Measurements from ENCODE around the gene GSK3A.
"Not testable (repeated sequence)": the region's sequence is repeated elsewhere in the genome, so short reads cannot be mapped to it uniquely, and the experiment has no call there.

Gene GSK3A

DNA sequence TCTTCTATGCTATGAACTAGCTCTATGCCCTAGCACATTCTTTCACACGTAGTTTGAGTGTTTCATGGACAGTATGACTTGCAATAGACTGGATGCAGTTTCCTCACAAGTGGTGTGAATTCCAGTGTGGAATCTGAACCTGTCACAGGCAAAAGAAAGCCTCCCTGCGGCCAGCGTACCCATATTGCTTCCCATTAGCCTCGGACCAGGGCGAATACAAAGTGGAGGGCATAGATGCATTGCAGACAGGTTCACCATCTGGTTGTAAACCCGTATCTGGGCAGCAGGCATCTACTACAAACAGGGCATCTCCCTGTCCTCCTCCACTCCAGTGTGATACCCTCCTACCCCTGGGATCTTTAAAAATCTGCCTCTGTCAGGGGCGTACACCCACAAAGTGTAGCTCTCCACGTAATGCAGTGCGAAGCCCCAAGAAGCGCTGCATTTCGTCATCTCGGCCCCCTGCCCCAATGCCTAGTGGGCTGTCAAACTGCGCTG lies 25.3 kb upstream of the GSK3A start:
- DNase-seq = no peak

DNA sequence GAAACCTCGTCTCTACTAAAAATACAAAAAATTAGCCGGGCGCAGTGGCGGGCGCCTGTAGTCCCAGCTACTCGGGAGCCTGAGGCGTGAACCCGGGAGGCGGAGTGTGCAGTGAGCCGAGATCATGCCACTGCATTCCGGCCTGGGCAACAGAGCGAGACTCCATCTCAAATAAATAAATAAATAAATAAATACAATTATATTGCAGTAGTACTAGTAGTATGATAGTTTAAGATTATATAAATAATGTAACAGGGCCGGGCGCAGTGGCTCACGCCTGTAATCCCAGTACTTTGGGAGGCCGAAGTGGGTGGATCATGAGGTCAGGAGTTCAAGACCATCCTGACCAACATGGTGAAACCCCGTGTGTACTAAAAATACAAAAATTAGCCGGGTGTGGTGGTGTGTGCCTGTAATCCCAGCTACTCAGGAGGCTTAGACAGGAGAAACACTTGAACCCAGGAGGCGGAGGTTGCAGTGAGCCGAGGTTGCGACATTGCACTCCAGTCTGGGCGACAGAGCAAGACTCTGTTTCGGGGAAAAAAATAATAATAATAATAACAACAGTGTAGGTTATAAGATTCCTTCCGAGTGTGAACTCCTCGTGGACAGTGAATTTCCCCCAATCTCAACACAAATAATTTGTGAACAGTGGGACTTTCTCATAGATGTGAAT lies 24.7 kb upstream of the GSK3A start:
- DNase-seq = not testable (repeated sequence)

DNA sequence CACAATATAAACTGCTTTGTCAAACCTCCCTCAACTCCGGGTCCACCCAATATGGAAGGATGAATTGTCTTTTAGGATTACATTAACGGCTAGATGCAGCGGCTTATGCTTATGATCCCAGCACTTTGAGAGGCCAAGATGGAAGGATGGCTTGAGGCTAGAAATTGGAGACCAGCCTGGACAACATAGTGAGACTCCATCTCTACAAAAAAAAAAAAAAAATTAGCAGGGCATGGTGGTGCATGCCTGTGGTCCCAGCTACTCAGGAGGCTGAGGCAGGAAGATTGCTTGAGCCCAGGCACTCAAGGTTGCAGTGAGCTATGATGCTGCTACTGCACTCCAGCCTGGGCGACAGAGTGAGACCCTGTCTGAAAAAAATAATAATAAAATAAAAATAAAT lies 23.7 kb upstream of the GSK3A start:
- not testable (repeated sequence) for DNase-seq

DNA sequence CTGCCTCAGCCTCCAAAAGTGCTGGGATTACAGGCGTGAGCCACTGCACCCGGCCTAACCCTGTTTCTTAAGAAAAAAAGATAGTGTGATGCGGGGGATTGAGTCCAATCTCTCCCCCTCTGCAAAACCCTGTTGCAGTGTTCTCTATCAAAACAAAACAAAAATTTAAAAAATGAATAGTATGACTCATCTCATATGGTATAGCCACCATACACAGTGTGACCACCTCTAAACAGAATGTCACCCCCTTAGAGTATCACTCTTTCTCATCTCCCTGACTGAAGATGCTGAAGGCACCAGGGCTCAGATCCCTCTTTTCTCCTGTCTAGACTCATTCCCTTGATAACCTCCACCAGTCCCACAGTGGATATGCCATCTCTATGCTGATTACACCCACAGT lies 19.4 kb upstream of the GSK3A start:
- no peak for DNase-seq

DNA sequence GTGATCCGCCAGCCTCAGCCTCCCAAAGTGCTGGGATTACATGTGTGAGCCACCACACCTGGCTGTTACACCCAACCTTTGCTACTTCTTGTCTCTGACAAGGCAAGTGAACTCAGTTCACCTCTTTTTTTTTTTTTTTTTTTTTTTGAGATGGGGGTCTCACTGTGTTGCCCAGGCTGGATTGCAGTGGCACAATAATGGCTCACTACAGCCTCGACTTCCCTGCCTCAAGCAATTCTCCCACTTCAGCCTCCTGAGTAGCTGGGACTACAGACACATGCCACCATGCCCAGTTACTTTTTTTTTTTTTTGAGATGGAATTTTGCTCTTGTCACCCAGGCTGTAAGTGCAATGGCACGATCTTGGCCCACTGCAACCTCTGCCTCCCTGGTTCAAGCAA lies 15.4 kb upstream of the GSK3A start:
- DNase-seq = not testable (repeated sequence)

DNA sequence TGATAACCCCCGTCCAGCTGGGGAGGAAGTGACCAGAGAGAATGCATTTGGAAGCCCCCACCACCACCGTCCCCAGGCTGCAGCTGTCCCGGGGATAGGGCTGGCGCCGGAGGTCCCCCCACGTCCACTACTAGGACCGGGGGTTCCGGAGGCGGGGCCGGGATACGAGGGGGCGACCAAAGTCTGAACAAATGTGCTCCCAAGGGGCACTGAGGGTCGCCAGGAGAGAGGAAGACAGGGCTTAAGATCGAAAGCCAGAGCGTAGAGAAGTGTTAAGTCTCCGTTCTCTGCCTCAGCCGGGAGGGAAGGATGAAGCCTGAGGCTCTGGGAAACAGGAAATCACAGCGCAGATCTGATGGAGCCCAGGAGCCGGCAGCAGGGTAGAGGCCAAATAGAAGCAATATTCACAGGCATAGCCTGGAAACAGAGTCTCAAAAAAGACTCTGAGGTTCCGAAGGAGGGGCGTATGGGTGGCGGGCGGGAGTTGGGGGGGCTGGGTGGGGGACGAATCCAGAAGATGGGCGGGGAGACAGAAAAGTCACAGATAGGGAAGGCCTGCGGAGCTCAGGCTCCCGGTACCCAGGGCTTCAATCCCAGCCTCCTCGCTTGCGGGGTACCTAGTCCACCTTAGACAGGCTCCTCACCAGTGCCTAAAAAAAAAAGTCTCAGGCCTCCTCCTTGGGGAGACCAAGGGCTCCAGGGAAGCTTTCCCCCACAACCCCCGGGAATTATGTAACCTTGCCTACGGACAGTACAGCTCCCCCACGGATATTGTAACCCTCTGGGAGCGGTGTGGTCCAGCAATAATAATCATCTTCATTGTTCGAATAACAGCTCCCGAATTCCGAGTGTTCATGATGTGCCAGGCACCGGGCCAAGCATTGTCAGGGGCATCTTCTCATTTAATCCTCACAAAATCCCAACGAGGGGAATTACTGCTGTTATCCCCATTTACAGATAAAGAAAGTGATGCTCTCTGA lies 13.7 kb upstream of the GSK3A start:
- DNase-seq = no peak

DNA sequence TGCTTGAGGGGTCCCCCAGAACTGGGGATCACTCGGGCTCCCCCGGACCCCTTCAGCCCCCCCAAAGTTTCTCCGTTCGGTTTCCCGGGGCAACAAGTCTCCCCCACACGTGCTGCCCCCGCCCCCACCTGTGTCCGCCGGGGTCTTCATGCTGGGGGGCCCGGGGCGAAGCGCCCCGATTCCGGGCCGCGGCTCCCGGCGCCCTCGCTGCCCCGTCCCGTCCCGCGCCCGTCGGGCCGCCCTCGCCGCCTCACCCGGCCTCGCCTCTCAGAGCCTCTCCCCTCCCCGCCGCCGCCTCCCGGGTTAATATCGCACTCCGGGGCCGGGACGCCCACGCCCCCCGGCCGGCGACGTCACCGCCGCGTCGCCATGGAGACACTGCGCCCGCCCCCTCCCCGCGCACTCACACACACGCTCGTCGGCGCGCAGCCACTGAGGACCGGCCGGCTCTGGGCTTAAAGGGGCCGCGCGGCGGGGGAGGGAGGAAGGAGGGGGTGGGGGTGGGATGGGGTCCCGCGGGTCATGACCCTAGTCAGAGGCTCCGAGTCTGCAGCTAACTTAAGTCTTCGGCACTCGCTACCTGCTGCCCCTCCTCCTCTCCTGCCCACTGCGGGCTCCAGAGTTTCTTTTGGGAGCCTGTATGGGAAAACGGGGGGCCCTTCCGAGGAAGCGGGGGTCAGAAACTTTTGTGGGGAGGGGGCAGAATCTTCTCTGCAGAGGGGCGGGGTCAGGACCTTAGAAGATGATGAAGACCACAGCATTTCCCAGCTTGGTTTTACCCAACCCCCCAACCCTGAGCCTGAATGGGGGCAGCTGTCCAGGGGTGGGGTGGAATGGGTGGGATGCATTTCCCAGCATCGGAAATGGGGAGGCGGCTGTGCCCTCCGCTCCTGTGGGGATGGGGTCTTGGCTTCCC lies 12.7 kb upstream of the GSK3A start, which contains the start of gene ERF:
TSS of gene ERF (minus strand) at position 279 of the 916 bp plus-strand sequence. CDS start at position 150, 129 bp downstream.
- peak; percentile 92 to 94 for DNase-seq

DNA sequence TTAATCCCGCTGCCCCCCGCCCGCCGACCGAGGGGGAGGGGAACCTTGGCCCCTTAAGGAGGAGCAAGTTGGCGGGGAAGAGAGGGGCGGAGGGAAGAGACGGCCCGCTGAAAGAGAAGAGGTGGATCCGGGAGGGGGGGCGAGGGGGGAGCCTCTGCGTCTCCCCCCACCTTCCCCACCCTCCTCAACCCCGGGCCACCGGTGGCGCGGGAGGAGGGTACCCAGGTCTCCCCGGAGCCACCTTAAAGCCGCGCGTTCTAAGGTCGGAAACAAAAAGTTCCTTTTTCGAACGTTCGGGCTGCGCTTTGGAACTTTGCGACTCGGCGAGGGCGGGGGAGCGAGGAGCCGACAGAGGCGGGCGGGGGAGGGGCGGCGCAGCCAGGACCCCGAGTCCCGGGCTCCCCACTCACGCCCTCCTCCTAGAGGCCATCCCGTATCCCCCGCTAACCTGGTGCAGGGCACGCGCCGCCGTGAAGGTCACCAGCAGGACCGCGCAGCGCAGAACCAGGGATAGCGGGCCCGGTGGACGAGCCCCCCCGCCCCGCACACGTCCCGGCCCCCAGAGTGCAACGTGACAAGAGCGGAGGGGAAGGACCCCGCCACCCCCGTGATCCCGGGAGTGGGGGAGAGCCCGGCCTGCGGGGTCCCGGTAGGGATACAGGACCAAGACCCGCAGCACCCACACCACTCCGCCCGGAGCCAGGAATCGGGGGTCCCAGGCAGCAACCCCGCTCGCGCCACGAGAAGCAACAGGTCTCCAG lies 11.9 kb upstream of the GSK3A start:
- peak; percentile 80 to 82 for DNase-seq

DNA sequence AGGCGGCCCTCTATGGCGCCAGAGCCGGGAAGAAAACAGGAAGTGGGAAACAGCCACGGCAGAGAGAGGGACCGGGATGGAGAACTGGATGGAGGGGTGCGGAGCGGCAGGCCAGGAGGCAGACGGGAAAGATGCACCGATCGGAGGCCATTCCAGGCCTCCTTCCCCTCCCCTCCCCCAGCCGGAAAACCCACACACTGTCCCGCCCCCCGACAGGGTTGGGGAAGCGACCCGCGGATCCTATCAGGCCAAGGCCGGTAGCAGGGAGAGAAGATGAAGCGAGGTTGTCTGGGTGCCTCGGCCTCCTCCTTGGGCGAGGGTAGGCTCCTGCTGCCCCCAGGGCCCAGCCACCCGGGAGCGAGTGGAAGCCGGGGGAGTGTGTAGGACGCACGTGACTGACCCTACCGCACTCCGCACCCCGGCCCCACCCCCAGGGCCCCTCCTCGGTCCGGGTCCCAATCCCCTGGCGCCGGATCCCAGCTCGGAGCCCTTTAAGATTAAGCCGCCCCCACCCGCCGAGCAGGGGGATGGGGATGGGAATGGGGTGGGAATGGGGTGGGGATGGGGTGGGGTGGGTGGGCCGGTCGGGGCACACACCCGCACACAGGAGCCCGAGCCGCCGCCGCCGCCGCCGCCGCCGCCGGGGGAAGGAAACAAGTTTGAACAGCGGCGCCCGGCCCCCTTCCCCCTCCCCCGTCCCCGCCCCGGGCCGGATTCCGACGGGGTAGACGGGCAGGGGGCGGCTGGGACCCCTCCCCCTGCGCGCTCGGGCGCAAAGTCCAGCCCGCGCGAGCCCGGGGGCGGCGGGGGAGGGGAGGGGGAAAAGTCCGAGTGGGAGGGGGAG lies 11.1 kb upstream of the GSK3A start:
- DNase-seq = peak; percentile 57

DNA sequence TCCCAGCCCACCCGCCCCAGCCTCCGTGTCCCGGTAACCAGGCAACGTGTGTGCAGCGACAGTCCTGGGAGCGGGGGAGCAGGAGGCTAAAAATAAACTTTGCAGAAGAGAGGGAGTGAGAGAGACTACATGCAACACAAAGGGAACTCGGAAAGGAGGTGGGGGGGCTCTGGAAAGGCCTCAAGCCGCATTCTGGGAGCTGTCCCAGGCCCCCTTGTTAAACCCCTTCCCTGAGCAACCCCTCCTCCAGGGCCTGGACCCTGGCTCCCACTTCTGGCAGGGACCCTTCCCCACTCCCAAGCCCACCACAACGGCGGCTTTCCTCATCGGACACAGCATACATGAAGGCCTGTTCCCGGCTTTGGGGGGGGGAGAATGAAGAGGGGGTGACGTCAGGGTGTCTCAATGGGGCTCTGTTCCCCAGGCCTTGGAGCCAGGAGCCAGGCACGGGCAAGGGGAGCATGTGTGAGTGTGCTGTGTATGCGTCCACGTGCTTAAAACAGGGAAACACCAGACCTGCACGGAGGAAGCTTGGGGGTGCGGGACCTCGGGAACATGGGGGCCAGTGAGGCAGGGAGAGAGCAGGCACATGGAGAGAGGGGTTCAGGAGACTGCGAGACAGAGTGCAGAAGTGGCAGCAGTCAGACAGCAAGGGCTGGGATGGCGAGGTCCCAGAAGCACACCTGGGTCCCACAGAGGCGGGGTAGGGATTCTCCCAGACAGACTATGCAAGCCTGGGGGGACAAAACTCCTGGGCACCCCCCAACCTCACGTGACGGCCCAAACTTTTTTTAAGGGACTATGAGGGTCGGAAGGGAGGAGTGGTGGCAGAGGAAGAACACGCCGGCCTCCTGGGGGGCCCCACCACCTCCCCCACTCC lies 10.2 kb upstream of the GSK3A start:
- DNase-seq = no peak

DNA sequence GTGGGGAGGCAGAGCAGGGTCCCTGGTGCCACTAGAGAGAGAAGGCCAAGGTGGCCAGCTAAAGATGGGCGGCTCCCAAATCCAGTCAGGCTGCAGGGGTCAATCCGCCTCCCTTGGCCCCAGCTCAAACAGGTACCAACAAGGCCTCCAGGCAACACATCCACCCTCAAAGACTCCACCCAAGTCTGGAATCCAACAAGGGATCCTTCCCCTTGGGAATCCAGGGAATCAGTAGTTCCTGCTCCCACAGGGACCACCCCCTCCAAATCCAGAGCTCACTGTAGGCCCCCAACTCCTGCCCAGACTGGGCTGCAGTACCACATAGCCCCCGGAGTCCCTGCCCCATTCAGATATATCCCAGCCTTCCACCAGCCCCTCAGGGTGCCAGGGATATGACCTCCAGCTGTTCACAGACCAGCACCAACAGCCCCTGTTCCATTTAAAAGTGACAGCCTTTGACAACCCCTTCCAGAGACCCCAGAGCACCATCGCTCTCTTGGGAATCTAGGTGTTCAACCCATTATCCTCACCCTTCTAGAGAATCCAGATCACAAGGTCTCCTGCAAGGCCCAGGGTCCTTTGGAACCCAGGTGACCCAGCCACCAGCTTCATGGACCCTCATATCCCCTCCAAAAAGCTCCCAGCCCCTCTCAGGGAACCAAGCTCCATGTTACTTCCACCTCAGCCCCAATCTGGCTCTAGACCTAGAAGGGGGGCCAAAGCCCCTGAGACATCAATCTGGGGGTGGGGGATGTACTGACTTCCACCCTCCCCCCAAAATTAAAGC lies 9.4 kb upstream of the GSK3A start:
- DNase-seq = no peak

DNA sequence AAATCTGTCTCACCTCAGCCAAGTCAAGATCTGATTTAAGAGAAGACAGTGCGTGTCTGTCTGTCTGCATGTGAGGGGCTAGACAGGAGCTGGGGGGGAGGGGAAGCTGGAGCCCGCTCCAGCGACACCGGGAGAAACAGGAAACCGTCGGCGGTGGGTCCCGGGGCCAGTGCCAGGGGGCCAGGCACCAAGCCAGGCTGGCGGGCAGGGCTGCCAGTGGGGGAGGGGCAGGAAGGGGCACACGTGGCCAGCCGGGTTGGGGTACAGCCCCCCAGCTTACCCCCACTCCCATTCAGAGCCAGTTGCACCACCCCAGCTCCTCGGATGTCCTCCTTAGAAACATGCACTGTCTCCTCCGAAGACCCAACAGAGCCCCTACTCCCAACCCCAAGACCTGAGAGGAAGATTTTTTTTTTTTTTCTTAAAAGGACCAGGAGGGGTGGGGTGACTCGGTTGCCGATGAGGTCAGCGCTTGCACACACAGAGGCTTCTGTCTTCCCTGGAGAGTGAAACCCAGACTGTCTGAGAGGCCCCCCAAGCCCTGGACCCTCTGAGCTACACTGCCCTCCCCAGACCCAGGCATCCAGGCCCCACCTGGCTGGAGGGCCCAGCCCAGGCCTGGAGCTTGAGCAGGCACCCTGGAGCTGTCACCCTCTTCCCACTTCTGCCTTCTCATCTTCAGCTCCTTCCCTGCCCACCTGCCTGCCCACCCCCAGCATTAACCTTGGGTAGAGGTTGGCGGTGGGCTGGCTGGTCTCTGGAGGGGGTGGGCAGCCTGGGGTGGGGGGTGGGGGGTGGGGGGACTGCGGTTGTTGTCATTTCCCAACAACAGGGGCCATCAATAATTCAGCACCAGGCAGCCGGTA lies 8.5 kb upstream of the GSK3A start:
- DNase-seq = no peak

DNA sequence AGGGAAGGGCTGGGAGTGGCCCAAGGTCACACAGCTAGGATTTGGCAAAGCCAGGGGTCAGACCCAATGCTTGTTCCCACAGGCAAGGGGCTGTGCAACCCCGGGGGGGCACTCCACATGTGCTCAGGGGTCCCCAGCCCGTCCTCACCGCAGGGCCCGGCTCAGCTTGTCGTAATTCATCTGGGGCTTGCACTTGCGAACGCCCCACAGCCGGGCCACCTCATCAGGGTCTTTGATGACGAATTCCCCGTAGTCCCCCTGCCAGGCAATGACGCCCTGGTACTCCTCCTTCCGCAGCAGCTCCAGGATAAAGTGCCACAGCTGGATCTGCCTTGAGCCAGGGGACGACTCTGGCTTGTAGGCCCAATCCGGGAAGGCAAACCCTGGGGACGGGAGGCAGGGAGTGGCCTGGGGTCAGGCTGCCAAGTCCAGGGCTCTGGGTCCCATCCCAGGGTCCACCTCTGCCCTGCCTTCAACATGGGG lies 7.8 kb upstream of the GSK3A start:
- no peak for DNase-seq

DNA sequence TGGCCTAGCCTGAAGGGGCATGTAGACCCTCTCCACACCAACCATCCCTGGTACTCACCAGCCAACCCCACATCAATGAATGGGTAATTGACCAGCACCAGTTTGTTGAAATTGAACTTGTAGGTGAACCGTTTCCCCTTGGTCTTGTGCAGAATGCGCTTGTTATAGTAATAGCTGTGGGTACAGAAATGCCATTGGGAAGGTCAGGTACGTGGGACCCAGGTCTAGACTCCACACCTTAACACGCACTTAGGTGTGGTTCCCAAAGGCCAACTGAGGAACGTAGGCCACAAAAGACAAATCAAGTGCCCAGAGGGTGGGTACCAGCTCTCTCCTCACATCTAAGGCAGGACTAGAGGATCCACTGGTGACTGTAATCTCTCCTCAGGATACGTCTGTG lies 7.4 kb upstream of the GSK3A start:
- DNase-seq = no peak

DNA sequence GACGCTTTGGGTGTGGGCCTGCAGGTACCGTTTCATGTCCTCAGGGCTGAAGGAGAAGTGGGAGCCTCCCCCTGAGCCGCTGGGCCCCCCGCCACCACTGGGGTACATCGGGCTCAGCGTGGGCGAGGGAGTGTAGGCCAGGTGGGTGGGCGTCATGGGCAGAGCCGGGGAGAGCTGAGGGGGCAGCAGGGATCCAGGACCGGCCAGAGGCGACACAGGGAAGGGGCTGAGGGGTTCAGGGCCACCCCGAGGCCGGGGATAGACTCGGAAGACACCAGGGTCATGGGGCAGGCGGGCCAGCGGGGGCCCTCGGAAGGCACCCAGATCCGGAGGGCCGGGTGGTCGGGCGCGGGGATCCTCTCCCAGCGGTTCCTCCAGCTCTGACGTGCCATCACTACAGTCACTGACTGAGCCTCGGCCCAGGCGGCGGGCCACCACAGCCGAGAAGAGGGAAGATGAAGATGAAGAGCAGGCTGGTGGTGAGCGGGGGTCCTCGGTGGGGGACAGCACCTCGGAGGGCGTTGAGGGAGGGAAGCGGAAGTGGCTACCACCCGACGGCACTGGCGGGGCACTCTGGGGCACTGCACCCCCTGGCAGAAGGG lies 6.8 kb upstream of the GSK3A start:
- DNase-seq = no peak

DNA sequence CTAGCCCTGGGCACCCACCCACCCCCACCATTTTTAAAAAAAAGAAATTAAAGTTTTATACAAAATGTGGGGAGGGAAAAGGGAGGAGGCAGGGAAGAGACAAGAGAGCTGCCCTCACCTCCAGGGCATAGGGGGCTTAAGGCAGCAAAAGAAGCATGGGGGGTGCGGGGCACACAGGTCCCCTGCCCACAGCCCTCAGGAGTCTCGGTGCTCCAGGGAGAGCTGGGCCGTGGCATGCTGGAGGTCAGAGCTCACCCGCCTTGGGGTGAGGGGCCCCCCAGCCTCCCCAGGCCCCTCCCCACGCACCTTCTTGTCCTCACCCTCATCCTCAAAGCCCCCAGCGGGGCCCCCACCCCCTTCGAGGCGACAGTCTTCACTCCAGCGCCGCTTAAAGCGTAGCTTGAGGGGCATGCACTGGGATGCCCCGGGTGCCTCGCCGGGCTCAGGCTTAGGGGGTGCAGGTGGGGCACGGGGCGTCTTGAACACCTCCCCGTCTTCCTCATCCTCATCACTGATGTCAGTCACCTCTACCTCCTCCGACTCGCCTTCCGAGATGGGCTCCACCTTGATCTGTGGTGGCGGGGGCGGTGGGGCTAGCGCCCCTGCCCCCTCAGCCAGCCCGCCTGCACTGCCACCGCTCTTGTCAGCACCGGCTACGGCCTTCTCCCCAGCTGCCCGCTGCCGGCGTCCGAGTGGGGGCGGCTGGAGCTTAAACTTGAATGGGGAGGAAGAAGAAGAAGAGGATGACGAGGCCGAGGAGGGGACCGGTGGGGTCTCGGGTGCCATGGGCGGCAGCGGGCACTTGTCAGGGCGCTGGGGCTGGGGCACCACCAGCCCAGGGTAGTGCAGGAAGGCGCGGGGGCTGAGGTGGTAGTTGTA lies 6.1 kb upstream of the GSK3A start:
- DNase-seq = no peak
